HG02943 (cell line): ENCODE measurements around the gene LIN28B.

Experiments used
- ATAC-seq: cut with Tn5 transposase; IDR thresholded peaks from one replicate; pipeline ENCODE4 v1.9.1; 2021; ENCODE audit warnings: mild to moderate bottlenecking, low read depth, moderate library complexity; ENCODE audit not compliant: unreplicated experiment

Gene LIN28B

GRCh38 chr6:105105094-105105493 is 148.2 kb downstream of the LIN28B start:
- ATAC-seq, result no peak

GRCh38 chr6:105106260-105106659 is 149.4 kb downstream of the LIN28B start:
- no peak for ATAC-seq

GRCh38 chr6:105107207-105107606 is 150.3 kb downstream of the LIN28B start:
- no peak for ATAC-seq

GRCh38 chr6:105108631-105109262 is 151.8 kb downstream of the LIN28B start:
- no peak for ATAC-seq

- ATAC-seq, result no peak
Measured at GRCh38 chr6:105109955-105110895, 153.3 kb downstream of the LIN28B start.

- ATAC-seq, result no peak
Measured at GRCh38 chr6:105111105-105111504, 154.2 kb downstream of the LIN28B start.

- no peak for ATAC-seq
Measured at GRCh38 chr6:105111871-105112270, 155.0 kb downstream of the LIN28B start.

- ATAC-seq, result no peak
Measured at GRCh38 chr6:105112577-105112976, 155.7 kb downstream of the LIN28B start.

- ATAC-seq, result no peak
Measured at GRCh38 chr6:105113422-105113821, 156.5 kb downstream of the LIN28B start.

- no peak for ATAC-seq
Measured at GRCh38 chr6:105116150-105116549, 159.2 kb downstream of the LIN28B start.

GRCh38 chr6:105120570-105120969 is 163.7 kb downstream of the LIN28B start:
- ATAC-seq, result no peak

- ATAC-seq, result no peak
Measured at GRCh38 chr6:105121981-105122380, 165.1 kb downstream of the LIN28B start.

GRCh38 chr6:105122717-105123116 is 165.8 kb downstream of the LIN28B start:
- ATAC-seq, result no peak
